Activated CD4-positive, alpha-beta memory T cell treated with anti-CD3 and anti-CD28 coated beads for 36 hours (primary cell): ENCODE measurements around the gene CCDC102A. TPM values are rescaled to one million over a fixed set of nuclear protein-coding genes. Genes with fewer than 3 reads are reported as not detected.

Experiments used
- CTCF ChIA-PET: fragments of 350-600 bp; sonication (Branson Sonifier 250); formaldehyde crosslinking; loops from one replicate; lab custom pipeline; 2021; ENCODE audit warnings: antibody characterized with exemption, inconsistent platforms; lab: Charles Lee
- POLR2A ChIA-PET: fragments of 350-600 bp; sonication (Branson Sonifier 250); formaldehyde crosslinking; loops from one replicate; lab custom pipeline; 2021; ENCODE audit warnings: antibody characterized with exemption; lab: Charles Lee
- DNase-seq: peaks from one replicate; pipeline ENCODE4 v3.0.0-alpha.2; 2020
- H3K27ac Mint-ChIP-seq: one replicate; pipeline ENCODE4 v1.8.0; 2021; ENCODE audit warnings: mixed read lengths
- H3K27me3 Mint-ChIP-seq: one replicate; pipeline ENCODE4 v1.8.0; 2021; ENCODE audit warnings: mixed read lengths
- H3K36me3 Mint-ChIP-seq: one replicate; pipeline ENCODE4 v1.8.0; 2021; ENCODE audit warnings: mixed read lengths
- H3K4me1 Mint-ChIP-seq: one replicate; pipeline ENCODE4 v1.8.0; 2021; ENCODE audit warnings: low read depth, mixed read lengths
- H3K4me3 Mint-ChIP-seq: one replicate; pipeline ENCODE4 v1.8.0; 2021; ENCODE audit warnings: mild to moderate bottlenecking, mixed read lengths
- H3K9me3 Mint-ChIP-seq: one replicate; pipeline ENCODE4 v1.8.0; 2021; ENCODE audit warnings: mixed read lengths
- intact Hi-C: fragments of 100-400 bp; cut with micrococcal nuclease; formaldehyde crosslinking; loops from one replicate; pipeline ENCODE4 v1.15.1; 2023
- total RNA-seq, 2 experiments: library from RNA; stranded (reverse); gene quantifications; one replicate each; pipeline ENCODE4 v1.2.3, GENCODE V29; 2021

Gene CCDC102A
- total RNA-seq, 2 experiments from 2014 or later = 7.0 to 7.9 TPM

- peak; percentile 85 for DNase-seq
- Mint-ChIP-seq H3K27me3 (no peaks in the 10 kb centered on the region), H3K27ac (peak within 1 kb of the TSS; percentile 64), H3K4me3 (peak within 1 kb of the TSS; percentile 79), H3K9me3 (no peaks in the 10 kb centered on the region), H3K4me1 (peaks cover 11% of the 10 kb centered on the region), H3K36me3 (no peaks in the 10 kb centered on the region)
- ChIA-PET POLR2A (interaction anchor here (1.6 to 2.8 kb wide), 2 partner anchors 23 to 52 kb away, joined by 5 to 13 read pairs; partner anchors contain the start of gene POLR2C), CTCF (interaction anchor here (0.6 to 4.0 kb wide), 6 partner anchors 24 to 710 kb away, joined by 3 to 27 read pairs (median 6); partner anchors contain the start of genes CIAPIN1, COQ9 and POLR2C)
- intact Hi-C loops = loop anchor here (1.0 kb wide), 1 partner anchor 51 kb away; no protein-coding TSS in a partner anchor
Observed at GRCh38 chr16:57485916-57486857, 50.2 kb downstream of the CCDC102A start, which contains the start of gene DOK4. DOK4 (minus strand) TSS chr16:57486493; CDS start chr16:57479507, 6,986 bp downstream.

DNA sequence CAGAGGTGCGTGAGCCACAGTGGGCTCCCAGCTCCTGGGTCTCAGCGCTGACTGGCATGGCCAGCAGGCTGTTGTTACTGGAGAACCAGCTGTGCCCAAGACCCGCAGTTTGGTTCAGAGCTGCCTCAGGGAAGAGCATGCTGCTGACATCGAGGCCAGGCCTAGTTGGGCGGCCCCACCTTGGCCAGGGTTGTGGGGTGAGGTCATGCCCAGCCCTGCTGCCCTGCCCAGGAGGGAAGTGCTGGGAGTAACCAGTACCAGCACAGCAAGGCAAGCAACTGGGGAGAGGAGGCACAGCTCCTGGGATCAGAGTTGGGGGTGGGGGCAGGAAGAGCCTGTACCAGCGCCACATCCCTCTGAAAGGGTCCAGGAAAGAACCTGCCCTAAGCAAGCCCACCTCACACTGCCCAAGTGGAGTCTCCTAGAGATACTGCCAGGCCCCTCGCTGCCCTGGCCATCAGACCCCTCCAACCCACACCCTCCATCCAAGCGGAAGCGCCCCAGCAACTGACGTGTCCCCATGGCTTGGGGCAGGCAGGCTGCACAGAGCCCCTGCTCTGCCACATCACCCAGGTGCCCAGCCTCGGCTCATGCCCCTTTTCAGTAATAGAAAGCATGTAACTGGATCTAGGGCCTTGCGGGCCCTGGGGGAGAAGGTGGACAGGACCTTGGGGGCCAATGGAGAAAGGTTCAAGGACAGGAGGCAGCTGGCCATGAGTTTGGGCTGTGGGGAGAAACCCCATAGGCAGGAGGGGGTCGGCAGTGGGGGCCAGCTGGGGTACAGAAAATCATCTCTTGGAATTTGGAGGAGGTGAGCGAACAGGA, 51.1 kb downstream of the CCDC102A start:
- no peaks in the 10 kb centered on the region for H3K27me3 Mint-ChIP-seq
- no peaks in the 10 kb centered on the region for H3K9me3 Mint-ChIP-seq
- H3K27ac Mint-ChIP-seq = no peak overlapping the region
- H3K4me1 Mint-ChIP-seq = peaks cover 11% of the 10 kb centered on the region
- DNase-seq = no peak
- POLR2A ChIA-PET = interaction anchor here (2.8 kb wide), 1 partner anchor 22 kb away, joined by 13 read pairs; the partner anchor contains the start of gene POLR2C
- H3K4me3 Mint-ChIP-seq = peak overlapping the region; percentile 79
- H3K36me3 Mint-ChIP-seq = no peaks in the 10 kb centered on the region
- CTCF ChIA-PET = interaction anchor here (1.3 to 4.0 kb wide), 4 partner anchors 10 to 185 kb away, joined by 5 to 27 read pairs (median 14); partner anchors contain the start of gene POLR2C
- intact Hi-C loops = no loop called here

- no peak for DNase-seq
- intact Hi-C loops = no loop called here
- ChIA-PET POLR2A (interaction anchor here (2.8 kb wide), 1 partner anchor 22 kb away, joined by 13 read pairs; the partner anchor contains the start of gene POLR2C), CTCF (interaction anchor here (1.3 to 4.0 kb wide), 4 partner anchors 9 to 185 kb away, joined by 5 to 27 read pairs (median 14); partner anchors contain the start of gene POLR2C)
- H3K9me3 Mint-ChIP-seq = no peaks in the 10 kb centered on the region
- no peaks in the 10 kb centered on the region for H3K36me3 Mint-ChIP-seq
- no peaks in the 10 kb centered on the region for H3K27me3 Mint-ChIP-seq
- H3K4me3 Mint-ChIP-seq = no peak overlapping the region
- peaks cover 11% of the 10 kb centered on the region for H3K4me1 Mint-ChIP-seq
- no peak overlapping the region for H3K27ac Mint-ChIP-seq
Observed at GRCh38 chr16:57484515-57485005, 51.8 kb downstream of the CCDC102A start.

DNA sequence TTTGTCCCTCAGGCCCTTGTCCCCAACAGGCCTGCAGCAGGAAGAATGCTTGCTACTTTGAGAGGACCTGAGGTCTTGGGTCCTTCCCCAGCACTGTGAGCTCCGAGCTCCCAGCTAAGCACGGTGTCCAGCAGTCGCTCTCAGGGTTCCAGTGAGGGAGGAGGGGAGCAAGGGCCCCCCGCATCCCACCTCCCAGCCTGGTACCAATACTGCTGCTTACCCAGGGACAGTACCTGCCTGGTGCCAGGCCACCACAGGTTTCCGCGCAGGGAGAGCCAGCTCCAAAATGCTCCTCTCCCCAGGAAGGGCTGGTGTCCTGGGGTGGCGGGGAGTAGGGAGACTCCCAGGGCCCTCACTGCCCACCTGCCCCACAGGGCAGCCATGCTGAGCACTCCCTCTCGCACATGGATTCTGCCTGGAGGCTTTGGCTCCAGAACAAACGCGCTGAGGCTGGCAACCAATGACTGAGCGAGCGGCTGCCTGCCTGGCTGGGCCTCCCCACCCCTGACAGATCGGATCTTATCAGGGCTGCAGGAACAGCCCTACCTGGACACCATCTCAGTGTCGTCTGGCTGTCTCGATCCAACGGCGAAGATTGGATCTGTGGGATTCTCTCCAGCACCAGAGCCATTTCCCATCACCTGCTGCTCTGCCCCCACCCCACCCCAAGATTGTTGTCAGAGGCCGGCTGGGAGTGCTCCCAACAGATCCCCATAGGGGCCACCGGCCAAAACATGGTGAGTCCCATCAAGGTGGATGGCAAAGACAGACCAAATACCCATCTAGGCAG, 52.5 kb downstream of the CCDC102A start:
- Mint-ChIP-seq H3K9me3 (no peaks in the 10 kb centered on the region), H3K27me3 (no peaks in the 10 kb centered on the region), H3K27ac (no peak overlapping the region), H3K4me3 (no peak overlapping the region), H3K36me3 (no peaks in the 10 kb centered on the region), H3K4me1 (peaks cover 11% of the 10 kb centered on the region)
- CTCF ChIA-PET = interaction anchor here (1.4 to 3.9 kb wide), 2 partner anchors 9 to 22 kb away, joined by 5 to 21 read pairs; partner anchors contain the start of gene POLR2C
- intact Hi-C loops = no loop called here
- POLR2A ChIA-PET = interaction anchor here (2.8 kb wide), 1 partner anchor 21 kb away, joined by 13 read pairs; the partner anchor contains the start of gene POLR2C
- DNase-seq = no peak

DNA sequence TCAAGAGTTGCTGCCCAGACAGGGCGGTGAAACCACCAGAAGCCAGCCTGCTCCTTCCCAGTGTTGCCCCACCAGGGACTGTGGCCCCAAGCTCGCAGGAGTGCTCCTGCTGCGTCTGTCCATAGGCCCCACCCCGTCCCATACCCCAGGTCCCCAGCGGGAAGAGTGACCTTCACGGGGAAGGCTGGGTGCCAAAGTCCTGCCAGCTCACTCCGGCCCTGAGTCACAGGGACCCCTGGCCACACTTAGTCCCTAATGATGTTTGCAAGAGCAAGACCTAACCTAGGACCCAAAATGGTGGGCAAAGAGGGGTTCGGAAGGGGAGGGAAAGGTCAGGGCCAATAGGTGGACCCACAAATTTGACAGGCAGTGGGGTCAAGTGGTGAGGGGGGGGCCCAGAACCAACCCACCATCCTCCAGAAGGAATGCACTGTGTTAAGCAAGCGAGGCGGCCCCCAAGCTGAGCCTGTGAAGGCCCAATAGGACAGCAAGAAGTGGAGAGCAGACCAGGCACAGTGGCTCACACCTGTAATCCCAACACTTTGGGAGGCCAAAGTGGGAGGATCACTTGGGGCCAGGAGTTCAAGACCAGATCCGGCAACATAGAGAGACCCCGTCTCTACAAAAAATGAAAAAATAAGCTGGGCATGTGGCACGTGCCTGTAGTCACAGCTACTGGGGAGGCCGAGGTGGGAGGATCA, 53.4 kb downstream of the CCDC102A start:
- Mint-ChIP-seq H3K27me3 (no peaks in the 10 kb centered on the region), H3K4me3 (no peak overlapping the region), H3K27ac (no peak overlapping the region), H3K36me3 (no peaks in the 10 kb centered on the region), H3K9me3 (no peaks in the 10 kb centered on the region), H3K4me1 (peaks cover 11% of the 10 kb centered on the region)
- ChIA-PET CTCF (no interaction called here), POLR2A (no interaction called here)
- intact Hi-C loops = no loop called here
- no peak for DNase-seq

- H3K27me3 Mint-ChIP-seq = no peaks in the 10 kb centered on the region
- H3K27ac Mint-ChIP-seq = no peak overlapping the region
- no peak for DNase-seq
- no peaks in the 10 kb centered on the region for H3K9me3 Mint-ChIP-seq
- peaks cover 9% of the 10 kb centered on the region for H3K4me1 Mint-ChIP-seq
- intact Hi-C loops = no loop called here
- no peaks in the 10 kb centered on the region for H3K36me3 Mint-ChIP-seq
- no peak overlapping the region for H3K4me3 Mint-ChIP-seq
- POLR2A ChIA-PET = no interaction called here
- CTCF ChIA-PET = interaction anchor here (0.5 to 3.5 kb wide), 2 partner anchors 38 to 200 kb away, joined by 3 to 18 read pairs; no protein-coding TSS in a partner anchor
Observed at GRCh38 chr16:57481421-57481820, 55.0 kb downstream of the CCDC102A start.

DNA sequence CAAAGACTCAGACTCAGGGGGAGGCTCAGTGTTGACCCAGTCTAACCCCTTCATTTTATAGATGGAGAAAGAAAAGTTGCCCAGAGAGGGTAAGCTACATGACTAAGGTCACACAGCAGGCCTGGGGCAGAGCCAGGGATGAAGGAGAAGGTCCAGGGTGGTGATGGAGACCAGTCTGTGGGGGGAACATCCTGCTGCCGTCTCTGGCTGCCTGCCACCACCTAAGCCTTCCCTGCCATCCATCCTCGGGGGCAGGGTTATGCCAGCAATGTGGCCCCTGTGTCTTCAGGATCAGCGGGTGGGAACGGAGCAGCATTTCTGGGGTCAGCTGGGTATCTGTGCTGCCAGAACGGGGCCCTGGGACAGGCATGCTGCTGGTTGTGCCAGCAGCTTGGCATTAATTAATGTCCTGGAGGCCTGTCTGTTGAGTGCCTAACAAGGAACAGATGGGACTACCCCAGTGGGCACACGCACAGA, 55.6 kb downstream of the CCDC102A start:
- CTCF ChIA-PET = interaction anchor here (0.5 to 3.5 kb wide), 3 partner anchors 18 to 200 kb away, joined by 3 to 18 read pairs (median 3); partner anchors contain the start of gene POLR2C
- Mint-ChIP-seq H3K27me3 (no peaks in the 10 kb centered on the region), H3K36me3 (no peaks in the 10 kb centered on the region), H3K9me3 (no peaks in the 10 kb centered on the region), H3K4me1 (peaks cover 13% of the 10 kb centered on the region), H3K27ac (no peak overlapping the region), H3K4me3 (no peak overlapping the region)
- DNase-seq = no peak
- POLR2A ChIA-PET = no interaction called here
- intact Hi-C loops = no loop called here

DNA sequence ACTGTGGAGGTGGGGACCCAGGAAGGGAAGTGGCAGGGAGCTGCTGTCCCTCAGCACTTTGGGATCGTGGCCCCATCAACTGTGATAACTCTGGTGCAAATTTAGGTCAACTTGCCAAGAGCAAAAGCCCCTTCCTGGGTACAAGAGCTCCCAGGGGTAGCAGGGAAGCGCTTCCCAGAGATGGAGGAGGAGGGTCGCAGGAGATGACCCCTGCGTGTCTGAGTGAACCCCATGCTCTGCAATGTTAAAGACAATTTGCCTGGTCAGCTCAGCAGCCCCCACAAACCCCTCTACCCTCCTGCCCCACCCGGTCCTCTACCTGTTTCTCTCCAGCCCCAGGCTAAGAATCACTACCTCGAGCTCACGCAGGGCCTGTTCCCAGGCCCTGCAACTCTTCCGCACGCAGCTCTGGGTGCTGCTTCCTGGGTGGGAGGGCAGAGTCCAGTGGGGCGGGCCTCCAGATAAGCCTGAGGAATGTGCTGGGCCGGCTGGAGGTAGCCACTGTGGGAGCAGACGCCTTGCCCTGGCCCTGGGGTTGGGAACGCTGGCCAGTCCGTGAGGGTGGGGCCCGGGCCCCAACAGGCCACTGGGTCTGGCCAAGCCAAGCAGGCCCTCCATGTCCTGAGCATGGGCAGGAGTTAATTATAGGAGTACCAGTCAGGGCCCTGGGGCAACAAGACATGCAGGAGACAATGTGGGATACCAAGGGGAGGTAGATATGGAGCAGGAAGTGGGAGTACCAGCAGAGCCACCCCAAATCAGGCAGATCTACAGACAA, 56.2 kb downstream of the CCDC102A start:
- H3K27ac Mint-ChIP-seq = no peak overlapping the region
- no peaks in the 10 kb centered on the region for H3K27me3 Mint-ChIP-seq
- no peak overlapping the region for H3K4me3 Mint-ChIP-seq
- intact Hi-C loops = loop anchor here (5.0 kb wide), 1 partner anchor 57 kb away; the partner anchor contains the start of gene CCDC102A
- no peaks in the 10 kb centered on the region for H3K9me3 Mint-ChIP-seq
- H3K4me1 Mint-ChIP-seq = peaks cover 13% of the 10 kb centered on the region
- DNase-seq = no peak
- ChIA-PET CTCF (interaction anchor here (0.8 to 3.5 kb wide), 3 partner anchors 18 to 168 kb away, joined by 3 to 18 read pairs (median 3); partner anchors contain the start of gene POLR2C), POLR2A (no interaction called here)
- no peaks in the 10 kb centered on the region for H3K36me3 Mint-ChIP-seq

DNA sequence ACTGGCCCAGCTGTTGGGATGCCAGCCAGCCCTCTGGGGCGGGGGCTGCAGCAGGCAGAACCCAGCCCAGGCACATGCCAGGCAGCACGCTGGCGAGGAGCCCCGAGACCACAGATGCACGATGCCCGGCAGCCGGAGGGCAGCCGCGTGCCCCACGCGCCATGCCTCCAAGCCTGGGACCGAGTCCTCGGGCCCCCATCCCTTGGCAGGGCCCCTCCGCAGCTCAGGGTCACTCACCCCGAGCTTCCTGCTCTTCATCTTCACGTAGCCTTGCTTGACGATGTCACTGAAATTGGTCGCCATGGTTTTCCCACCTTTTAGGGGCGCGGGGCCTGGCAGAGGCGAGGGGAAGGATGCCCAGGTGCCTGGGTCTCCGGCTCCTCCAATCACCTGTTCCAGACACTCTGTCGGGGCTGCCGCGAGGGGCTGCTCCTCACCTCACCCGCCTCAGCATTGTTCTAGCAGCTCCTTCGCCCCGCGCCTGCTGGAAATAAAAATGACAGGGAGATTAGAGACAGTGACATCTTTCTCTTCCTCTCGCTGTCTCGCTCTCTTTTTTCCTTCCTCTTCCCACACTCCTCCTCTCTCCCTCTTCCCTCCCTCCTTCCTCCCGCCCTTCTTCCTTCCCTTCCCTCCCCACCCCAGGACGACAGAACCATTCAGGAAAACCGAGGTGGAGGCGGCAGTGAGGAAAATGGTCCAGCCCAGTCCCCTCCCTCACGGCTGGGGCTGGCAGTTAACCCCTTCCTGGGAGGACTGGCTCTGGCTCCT, 57.0 kb downstream of the CCDC102A start:
- intact Hi-C loops = loop anchor here (5.0 kb wide), 1 partner anchor 58 kb away; the partner anchor contains the start of gene CCDC102A
- Mint-ChIP-seq H3K9me3 (no peaks in the 10 kb centered on the region), H3K4me1 (peaks cover 14% of the 10 kb centered on the region), H3K27me3 (no peaks in the 10 kb centered on the region), H3K36me3 (no peaks in the 10 kb centered on the region), H3K27ac (no peak overlapping the region), H3K4me3 (no peak overlapping the region)
- DNase-seq = no peak
- ChIA-PET CTCF (interaction anchor here (0.8 to 3.5 kb wide), 4 partner anchors 17 to 169 kb away, joined by 3 to 18 read pairs (median 4); partner anchors contain the start of gene POLR2C), POLR2A (no interaction called here)
